ENCODE measurements around the gene NLRP9. TPM values are rescaled to one million over a fixed set of nuclear protein-coding genes. Genes with fewer than 3 reads are reported as not detected.

NLRP9 gene
- total RNA-seq, 1 experiment from 2014 or later = not detected

DNA sequence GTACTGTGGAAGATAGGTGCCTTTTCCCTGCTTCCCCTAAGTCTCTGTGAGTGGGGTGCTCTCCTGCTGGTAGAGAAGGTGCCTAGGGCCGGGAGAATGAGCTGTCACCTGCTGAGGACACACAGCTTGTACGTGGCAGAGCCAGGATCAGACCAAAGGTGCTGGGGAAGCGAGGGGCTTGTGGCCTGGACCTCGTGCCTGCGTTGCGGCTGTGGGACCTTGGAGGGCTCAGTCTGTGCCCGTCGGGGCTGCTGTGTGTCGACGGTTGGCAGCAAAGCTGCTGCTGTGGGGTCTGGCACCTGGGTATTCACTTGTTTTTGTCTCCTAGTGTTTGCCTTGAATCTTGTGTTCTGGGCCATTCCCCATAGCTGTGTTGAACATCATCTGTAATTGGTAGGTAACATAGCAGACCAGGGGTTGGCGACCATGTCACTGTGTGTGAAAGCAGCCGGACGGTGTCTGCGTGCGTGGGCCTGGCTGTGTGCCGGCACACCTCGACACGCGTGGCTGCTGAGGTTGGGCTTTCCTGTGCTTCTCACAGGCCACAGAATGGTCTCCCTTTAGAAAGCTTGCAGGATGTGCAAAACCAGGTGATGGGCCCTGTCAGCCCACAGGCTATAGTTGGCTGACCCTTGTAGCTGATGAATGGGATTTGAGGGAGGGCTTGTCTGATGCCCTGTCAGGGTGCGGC, 74.2 kb downstream of the NLRP9 start (continued):
- TF ChIP-seq, protein P1, sequence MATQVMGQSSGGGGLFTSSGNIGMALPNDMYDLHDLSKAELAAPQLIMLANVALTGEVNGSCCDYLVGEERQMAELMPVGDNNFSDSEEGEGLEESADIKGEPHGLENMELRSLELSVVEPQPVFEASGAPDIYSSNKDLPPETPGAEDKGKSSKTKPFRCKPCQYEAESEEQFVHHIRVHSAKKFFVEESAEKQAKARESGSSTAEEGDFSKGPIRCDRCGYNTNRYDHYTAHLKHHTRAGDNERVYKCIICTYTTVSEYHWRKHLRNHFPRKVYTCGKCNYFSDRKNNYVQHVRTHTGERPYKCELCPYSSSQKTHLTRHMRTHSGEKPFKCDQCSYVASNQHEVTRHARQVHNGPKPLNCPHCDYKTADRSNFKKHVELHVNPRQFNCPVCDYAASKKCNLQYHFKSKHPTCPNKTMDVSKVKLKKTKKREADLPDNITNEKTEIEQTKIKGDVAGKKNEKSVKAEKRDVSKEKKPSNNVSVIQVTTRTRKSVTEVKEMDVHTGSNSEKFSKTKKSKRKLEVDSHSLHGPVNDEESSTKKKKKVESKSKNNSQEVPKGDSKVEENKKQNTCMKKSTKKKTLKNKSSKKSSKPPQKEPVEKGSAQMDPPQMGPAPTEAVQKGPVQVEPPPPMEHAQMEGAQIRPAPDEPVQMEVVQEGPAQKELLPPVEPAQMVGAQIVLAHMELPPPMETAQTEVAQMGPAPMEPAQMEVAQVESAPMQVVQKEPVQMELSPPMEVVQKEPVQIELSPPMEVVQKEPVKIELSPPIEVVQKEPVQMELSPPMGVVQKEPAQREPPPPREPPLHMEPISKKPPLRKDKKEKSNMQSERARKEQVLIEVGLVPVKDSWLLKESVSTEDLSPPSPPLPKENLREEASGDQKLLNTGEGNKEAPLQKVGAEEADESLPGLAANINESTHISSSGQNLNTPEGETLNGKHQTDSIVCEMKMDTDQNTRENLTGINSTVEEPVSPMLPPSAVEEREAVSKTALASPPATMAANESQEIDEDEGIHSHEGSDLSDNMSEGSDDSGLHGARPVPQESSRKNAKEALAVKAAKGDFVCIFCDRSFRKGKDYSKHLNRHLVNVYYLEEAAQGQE (IDR thresholded peaks at IDR 0.05; ENCODE audit: low read depth) = no peak
- TF ChIP-seq JUND (IDR thresholded peaks at IDR 0.05) = no peak
- TF ChIP-seq CEBPB (IDR thresholded peaks at IDR 0.05; ENCODE audit: low read depth) = no peak
- TF ChIP-seq SP1 (IDR thresholded peaks at IDR 0.05; ENCODE audit: low read depth) = no peak
- TF ChIP-seq, protein P2, sequence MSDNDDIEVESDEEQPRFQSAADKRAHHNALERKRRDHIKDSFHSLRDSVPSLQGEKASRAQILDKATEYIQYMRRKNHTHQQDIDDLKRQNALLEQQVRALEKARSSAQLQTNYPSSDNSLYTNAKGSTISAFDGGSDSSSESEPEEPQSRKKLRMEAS (IDR thresholded peaks at IDR 0.05) = no peak
- TF ChIP-seq EZH2 (IDR thresholded peaks at IDR 0.05) = no peak

- intact Hi-C loops (cut with micrococcal nuclease) = no loop called here
- CTCF ChIA-PET = no interaction called here
- no peak overlapping the region for H3K27ac ChIP-seq (ENCODE audit: low read depth, low read length)
- peak; percentile 22; the same call in 1 of the 2 replicates for ATAC-seq
- peaks cover 99% of the 10 kb centered on the region for H3K79me2 ChIP-seq (ENCODE audit: insufficient read depth, low read length)
- no peak for DNase-seq (ENCODE audit: low read depth, low spot score)
- H3K4me1 ChIP-seq (ENCODE audit: control insufficient read depth in 1 of 2, insufficient read depth in 2 of 2, low read length in 2 of 2) = peaks cover 9 to 21% of the 10 kb centered on the region in 2 experiments; a peak in 3 of 4 replicates
- H4K20me1 ChIP-seq (ENCODE audit: insufficient read depth) = peaks cover 6% of the 10 kb centered on the region; the same call in 1 of the 2 replicates
- POLR2A ChIA-PET = no interaction called here
- H3K9me3 ChIP-seq (ENCODE audit: control insufficient read depth in 1 of 2, insufficient read depth in 1 of 2, low read depth in 1 of 2, low read length in 2 of 2) = no peaks in the 10 kb centered on the region
- no peak overlapping the region for H3K4me2 ChIP-seq (ENCODE audit: low read length)
- H3K9ac ChIP-seq (ENCODE audit: low read length) = no peak overlapping the region
- RAD21 ChIA-PET (ENCODE audit: low non-redundant PET in 1 of 2, low total read pairs in 2 of 2, uncharacterized antibody in 2 of 2, unreplicated experiment in 2 of 2) = no interaction called here
- no peak overlapping the region for H3K4me3 ChIP-seq (replicated peaks in 1 of 2; ENCODE audit: low read depth in 1 of 2, low read length in 2 of 2)
- BruUV-seq (replicated peaks) = no TSS peak
- no peak for TF ChIP-seq CEBPB (IDR thresholded peaks at IDR 0.05; ENCODE audit: low read depth)
- TF ChIP-seq POLR2AphosphoS5 (IDR thresholded peaks at IDR 0.05; ENCODE audit: low read depth, low read length) = no peak
- TF ChIP-seq, protein P3, sequence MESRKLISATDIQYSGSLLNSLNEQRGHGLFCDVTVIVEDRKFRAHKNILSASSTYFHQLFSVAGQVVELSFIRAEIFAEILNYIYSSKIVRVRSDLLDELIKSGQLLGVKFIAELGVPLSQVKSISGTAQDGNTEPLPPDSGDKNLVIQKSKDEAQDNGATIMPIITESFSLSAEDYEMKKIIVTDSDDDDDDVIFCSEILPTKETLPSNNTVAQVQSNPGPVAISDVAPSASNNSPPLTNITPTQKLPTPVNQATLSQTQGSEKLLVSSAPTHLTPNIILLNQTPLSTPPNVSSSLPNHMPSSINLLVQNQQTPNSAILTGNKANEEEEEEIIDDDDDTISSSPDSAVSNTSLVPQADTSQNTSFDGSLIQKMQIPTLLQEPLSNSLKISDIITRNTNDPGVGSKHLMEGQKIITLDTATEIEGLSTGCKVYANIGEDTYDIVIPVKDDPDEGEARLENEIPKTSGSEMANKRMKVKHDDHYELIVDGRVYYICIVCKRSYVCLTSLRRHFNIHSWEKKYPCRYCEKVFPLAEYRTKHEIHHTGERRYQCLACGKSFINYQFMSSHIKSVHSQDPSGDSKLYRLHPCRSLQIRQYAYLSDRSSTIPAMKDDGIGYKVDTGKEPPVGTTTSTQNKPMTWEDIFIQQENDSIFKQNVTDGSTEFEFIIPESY (IDR thresholded peaks at IDR 0.05; ENCODE audit: extremely low read depth, insufficient replicate concordance, low read length) = no peak
- no peak for TF ChIP-seq ZNF274 (IDR thresholded peaks at IDR 0.05; ENCODE audit: low read depth, low read length)
- TF ChIP-seq, protein P4, sequence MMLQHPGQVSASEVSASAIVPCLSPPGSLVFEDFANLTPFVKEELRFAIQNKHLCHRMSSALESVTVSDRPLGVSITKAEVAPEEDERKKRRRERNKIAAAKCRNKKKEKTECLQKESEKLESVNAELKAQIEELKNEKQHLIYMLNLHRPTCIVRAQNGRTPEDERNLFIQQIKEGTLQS (IDR thresholded peaks at IDR 0.05) = no peak
- TF ChIP-seq, protein P2 (IDR thresholded peaks at IDR 0.05) = no peak
- no peak for TF ChIP-seq EZH2phosphoT487 (IDR thresholded peaks at IDR 0.05; ENCODE audit: borderline replicate concordance)
- no peaks in the 10 kb centered on the region for H3K9me2 ChIP-seq (ENCODE audit: insufficient read depth)
- peaks cover 55 to 68% of the 10 kb centered on the region in 2 experiments for H3K36me3 ChIP-seq (ENCODE audit: control insufficient read depth in 1 of 2, insufficient read depth in 2 of 2, low read length in 2 of 2)
- no peaks in the 10 kb centered on the region for H3K27me3 ChIP-seq (ENCODE audit: insufficient read depth, low read length)
- H2AFZ ChIP-seq (ENCODE audit: low read depth, low read length, poor library complexity, severe bottlenecking) = no peak overlapping the region
Measured at GRCh38 chr19:55661826-55662225, 76.4 kb downstream of the NLRP9 start.
